ENCODE data around the gene DCAF8L2.
"Not testable (repeated sequence)": the region's sequence is repeated elsewhere in the genome, so short reads cannot be mapped to it uniquely, and the experiment has no call there.

Gene DCAF8L2

DNA sequence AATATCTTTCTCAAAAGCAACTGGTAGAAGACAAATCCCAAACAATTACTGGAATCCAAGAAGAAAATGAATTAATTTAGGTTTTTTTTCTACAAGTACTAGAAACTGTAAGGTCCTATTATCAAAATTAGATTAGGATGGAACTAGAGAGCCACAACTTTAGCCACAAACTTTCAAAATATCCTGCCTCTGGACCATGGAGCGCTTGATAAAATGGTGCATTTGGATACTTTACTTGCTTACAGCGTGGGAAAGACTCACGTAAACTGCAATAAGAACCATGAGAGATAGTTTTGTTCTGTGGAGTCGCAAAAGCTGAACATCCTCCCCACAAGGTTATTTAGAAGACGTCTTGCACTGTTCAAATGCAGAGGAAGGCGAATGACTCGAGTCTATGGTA is at the start of gene DCAF8L2:
DCAF8L2 (plus strand) TSS at position 301 of the 400 bp plus-strand sequence. CDS start 156,552 bp downstream, outside the sequence.
- DNase-seq (ENCODE audit: low read depth in 2 of 2): no peak

DNA sequence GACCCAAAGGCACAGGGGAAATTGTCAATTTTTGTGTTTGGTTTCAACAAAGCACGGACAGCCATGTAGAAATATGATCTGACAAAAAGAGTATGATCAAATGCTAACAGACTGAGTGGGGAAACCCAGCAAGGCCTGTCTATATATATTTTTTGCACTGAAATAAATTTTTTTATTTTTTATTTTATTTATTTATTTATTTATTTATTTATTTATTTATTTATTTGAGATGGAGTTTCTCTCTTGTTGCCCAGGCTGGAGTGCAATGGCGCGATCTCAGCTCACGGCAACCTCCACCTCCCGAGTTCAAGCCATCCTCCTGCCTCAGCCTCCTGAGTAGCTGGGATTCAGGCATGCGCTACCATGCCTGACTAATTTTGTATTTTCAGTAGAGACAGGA is 49.0 kb upstream of the DCAF8L2 start:
- not testable (repeated sequence) for DNase-seq (ENCODE audit: low read depth in 2 of 2)

DNA sequence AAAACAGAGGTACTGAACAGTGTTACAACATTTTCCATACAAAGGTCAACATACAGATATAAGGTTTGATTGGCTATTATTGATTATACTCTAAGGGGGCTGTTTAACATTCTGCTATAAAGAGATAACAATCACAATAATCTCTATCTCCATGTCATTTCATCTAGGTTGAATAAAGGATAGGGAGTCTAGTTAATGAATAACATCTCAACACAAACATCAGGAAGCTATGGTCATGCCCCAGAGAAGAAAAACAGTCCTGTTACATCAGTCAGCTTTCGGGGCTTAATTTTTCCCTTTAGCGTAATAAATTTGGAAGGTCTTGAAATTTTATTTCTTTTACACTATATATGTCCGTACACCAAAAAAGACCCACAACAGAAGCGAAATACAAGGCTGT is 41.5 kb upstream of the DCAF8L2 start:
- no peak for DNase-seq (ENCODE audit: low read depth in 2 of 2)

DNA sequence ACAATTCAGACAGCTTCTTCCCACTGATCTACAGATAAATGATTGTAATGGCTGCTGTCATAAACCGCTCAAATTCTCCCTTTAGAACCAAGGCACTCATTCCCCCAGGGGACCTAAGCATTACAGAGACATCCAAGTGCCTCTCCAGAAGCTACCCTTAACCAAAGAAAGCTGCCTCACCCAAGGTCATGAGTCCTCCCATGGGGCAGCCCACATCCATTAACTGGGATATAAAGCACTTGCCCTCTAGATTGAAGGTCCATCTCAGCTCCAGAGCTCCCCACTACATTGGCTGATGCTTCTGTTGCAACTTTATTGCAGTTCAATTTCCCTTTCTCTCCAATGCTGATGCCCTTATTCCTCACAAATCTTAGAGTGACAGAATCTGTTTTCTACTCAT is 40.5 kb upstream of the DCAF8L2 start:
- DNase-seq (ENCODE audit: low read depth in 2 of 2): no peak

DNA sequence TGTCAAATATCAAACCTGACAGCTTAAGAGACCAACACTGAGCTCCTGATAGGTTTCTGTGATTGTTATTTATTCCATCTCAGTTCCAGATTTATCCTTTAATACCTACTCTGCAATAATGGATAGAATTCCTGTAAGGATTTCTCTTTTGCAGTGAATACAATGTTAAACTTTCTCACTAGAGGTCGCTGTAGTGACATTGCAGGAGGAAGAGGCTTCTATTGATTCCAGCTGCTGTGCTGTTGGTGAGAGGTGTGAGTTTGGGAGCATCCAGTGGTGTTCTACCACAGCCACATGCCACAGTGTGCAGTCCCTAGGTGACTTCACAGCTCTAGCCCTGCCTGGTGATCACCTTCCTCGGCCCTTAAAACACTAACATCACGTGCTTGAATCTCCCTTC is 34.6 kb upstream of the DCAF8L2 start:
- no peak for DNase-seq (ENCODE audit: low read depth in 2 of 2)

DNA sequence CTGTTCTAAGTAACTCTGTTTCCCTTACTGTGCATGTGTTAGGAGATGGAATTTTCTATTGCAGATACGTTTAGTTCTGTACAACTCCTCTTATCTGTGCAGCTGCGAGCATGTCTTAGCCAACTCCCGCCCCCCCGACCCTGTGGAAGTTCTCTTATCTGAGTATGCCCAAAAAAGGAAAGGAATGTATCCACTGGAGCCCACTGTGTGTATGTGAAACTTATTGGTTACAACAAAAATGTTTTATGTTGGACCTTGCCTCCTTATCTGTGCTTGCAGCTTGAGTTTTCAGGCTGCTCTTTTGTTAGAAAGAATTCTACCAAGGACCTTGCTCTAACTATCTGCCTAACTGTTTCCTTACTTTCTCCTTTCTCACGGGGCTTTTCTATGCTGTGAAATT is 24.2 kb upstream of the DCAF8L2 start:
- DNase-seq (ENCODE audit: low read depth in 2 of 2): no peak

DNA sequence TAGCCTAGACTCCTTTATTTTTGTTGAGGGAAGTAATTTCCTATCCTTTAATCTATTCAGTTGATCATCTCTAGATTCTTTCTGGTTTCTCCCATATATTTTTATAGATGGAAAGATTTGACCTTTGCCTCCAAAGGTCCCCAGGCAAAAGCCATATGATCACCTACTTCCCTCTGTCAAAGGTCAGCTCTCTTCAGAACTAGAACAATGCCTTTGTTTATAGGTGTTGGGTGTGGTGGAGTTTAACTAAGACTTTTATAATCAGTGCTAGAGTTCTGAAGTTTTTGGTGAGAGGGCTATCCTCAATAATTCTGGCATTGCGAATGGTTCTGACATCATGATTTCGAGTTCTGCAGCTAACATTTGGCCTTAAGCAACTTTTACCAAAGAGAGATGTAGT is 19.0 kb upstream of the DCAF8L2 start:
- DNase-seq (ENCODE audit: low read depth in 2 of 2): no peak

DNA sequence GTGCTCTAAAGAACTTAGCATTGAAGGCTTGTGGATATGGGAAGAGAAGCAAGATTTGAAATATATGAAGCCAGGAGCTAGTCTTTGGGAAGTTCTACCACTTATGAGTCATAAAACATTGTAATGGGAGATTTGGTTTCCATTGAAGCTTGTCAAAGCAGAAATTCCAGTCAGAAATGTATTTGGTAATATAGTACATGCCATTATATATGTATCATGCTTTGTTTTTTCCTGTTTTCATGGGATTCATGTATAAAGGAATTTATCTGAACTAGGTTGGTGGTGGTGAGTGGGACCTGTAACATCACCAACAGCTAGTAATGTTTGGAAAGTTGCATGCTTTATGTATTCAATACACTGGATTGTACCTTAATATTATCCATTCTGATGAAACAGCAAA is 14.6 kb upstream of the DCAF8L2 start:
- no peak for DNase-seq (ENCODE audit: low read depth in 2 of 2)

DNA sequence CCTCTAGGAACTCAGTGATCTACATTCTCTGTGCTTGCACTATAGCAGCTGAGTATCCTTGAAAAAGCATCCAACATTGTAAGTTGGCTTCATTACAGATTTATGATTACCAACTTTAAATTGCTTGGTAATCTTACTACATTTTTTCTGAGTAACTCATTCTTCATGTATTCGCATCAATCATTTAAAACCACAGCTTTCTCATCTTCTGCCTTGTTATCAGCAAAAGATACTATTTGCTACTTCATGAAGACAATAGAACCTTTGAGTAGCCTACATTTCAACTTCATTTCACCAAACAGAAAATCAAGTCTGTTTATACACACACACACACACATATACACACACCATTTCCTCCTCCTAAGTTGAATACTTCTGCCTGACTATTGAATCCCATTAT is 6.2 kb upstream of the DCAF8L2 start:
- DNase-seq (ENCODE audit: low read depth in 2 of 2): no peak

DNA sequence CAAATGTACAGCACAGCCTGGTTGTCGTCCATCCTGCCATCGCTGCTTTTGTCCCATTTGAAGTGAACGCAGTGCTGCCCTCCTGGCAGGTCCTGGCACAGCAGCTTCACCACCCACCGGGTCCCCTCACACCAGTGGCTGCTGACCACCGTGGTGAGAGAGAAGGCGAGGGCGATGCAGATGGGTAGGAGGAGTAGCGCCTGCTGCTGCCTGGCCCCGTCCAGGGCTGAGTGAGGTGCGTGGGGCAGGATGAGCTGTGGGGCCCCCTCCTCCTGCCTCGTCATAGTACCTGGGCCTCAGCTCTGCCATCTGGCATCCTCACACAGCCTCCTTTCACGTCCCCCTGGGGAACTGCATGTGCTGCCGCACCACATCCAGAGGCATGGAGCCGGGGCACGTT is 1.8 kb downstream of the DCAF8L2 start:
- DNase-seq (ENCODE audit: low read depth in 2 of 2): no peak

DNA sequence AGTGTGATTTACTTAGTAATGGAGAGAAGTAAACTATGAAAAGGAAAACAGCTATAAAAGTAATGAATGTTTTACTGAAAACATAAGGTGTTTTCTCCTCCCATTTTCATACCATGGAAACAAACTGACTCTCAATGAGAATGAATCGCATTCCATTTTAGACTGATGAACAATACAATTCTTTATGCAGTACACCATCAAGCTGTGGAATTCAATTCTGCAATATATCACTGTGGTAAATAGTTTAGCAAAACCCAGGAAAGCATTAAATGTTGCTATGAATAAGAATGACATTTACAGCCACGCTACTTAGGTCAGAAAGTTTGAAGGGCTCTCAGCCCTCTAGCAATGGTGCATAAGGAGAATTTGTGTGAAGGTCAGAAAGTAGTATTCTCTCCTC is 7.4 kb downstream of the DCAF8L2 start:
- DNase-seq (ENCODE audit: low read depth in 2 of 2): no peak

DNA sequence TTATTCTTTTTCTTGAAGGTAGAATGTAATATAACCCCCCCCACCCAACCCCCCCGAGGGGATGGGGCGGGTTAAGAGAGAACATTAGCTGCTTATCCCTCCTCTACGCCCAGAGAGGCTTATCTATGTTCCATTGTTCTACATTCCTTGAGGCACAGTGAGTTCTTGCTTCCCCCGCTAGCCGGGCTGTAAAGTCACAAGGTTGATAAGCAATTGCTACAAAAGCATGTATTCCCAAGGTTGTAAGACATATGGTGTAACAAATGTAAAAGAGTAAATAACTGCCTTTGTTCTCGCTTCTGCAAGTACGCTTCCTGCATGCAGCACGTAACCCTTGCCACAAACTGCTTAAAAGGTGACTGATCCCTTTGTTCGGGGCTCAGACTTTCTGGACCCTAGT is 8.2 kb downstream of the DCAF8L2 start:
- no peak for DNase-seq (ENCODE audit: low read depth in 2 of 2)

DNA sequence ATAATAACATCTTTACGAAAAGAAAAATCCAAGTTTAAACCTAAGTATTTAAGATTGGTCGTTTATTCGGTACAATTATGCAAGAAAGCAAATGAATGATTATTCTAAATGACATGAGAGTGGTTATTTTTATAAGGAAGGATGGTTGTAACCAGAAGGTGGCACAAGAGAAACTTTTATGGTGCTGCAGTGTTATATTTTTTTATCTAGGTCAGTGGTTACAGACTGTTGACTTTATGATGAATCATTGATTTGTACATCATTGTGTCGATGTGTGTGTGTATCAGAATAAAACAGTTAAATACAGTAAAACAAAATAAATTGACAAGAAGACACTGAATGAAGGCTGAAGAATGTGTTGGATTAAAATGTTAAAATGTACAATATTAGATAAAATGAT is 9.8 kb downstream of the DCAF8L2 start:
- no peak for DNase-seq (ENCODE audit: low read depth in 2 of 2)

DNA sequence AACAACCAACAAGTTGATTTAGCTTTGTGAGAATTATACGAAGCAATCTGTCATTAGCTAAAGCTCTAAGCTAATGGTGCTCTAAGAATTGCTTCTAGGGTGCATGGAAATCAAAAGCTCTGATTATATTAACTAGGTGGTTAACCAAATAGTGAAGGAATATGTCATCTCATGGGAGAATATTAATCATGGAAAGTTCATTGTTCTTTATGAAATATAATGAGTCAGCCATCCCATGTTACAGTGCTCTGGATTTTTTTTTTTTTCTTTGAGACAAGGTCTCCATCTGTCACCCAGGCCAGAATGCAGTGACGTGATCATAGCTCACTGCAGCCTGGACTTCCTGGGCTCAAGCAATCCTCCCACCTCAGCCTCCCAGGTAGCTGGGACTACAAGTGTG is 10.5 kb downstream of the DCAF8L2 start:
- no peak for DNase-seq (ENCODE audit: low read depth in 2 of 2)

DNA sequence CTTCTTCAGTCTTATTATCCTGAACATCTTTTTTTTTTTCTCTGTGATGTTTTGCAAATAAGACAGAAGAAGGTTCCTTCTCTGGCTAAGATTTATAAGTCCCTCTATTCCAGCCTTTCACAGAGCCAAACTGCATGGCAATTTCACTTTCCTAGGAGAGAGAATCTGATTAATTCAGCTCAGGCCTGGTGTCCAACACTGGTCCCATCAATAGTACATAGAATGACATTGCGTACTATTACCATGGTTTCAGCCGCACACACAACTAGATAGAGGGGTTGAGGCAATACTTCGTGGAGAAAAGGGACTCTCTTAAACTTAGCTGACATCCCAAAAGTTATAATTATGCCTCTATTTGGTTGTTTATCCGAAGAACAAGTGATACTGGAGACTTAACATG is 18.5 kb downstream of the DCAF8L2 start:
- no peak for DNase-seq (ENCODE audit: low read depth in 2 of 2)

DNA sequence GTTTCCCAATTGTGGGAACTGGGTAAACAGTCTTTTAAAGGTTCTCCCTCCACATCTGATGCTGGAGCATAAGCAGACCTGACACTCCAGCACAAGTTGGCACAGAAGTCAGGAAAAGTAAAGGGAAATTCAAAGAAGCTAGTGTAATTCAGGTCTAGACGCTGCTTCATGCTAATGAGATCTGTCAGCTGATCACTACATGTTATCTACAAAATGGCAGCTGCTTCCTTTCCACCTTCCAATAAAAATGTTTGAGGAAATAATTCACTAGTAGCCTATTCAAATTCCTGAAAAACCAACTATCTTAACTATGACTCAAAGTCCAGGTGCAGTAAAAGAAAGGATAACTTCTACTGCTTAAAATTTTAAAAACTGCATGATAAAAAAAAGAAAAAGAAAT is 29.3 kb downstream of the DCAF8L2 start:
- DNase-seq (ENCODE audit: low read depth in 2 of 2): no peak

DNA sequence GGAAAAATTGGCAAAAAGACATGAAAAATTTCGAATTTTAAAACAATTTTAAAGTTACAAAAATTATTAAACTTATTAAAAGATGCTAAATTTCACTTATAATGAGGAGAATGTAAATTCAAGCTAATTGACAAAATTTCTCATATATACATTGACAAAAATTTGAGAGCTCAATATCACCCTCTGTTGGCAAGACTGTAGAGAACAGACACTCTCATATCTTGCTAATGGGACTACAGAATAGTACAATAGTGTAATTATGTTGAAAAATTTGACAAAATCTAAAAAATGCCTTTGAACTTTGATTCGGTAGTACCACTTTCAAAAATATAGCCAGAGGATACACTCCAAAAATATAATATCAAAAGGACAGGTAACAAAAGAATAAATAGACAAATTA is 29.8 kb downstream of the DCAF8L2 start:
- no peak for DNase-seq (ENCODE audit: low read depth in 2 of 2)

DNA sequence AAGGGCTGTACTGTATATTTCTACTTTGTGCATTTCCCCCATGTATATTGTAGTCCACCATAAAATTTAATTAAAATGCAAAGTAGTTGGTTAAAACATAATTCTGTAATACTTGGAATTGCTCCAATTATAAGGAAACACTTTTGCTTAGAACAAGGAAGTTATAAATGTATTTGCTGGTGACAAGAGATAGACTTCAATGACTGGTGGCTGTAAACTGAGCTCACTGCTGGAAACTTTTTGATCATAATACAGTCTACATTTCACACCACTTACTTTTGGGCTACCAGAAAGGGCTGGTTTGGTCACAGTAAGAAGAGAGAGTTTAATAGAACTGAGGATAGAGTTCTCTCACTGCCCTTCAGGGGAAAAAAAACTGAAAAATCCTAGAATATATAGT is 32.7 kb downstream of the DCAF8L2 start:
- no peak for DNase-seq (ENCODE audit: low read depth in 2 of 2)

DNA sequence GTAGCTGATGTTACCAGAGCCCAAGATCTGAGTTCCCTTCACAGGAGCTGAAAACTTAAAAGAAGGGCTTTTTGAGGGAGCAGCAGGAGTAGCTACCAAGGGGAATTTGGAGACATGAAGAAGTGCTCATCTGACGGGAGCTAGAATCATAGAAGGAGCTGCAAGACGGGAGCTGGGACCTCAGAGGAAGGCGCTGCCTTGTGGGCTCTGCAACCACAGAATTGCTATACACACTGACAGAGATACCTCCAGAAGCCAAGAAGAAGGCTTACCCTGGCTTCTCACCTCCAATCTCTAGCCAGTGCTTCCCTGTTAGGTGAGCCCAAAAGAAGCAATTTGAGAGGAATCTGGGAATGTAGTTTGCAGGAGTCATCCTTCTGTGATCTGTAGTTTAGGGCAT is 35.9 kb downstream of the DCAF8L2 start:
- no peak for DNase-seq (ENCODE audit: low read depth in 2 of 2)

DNA sequence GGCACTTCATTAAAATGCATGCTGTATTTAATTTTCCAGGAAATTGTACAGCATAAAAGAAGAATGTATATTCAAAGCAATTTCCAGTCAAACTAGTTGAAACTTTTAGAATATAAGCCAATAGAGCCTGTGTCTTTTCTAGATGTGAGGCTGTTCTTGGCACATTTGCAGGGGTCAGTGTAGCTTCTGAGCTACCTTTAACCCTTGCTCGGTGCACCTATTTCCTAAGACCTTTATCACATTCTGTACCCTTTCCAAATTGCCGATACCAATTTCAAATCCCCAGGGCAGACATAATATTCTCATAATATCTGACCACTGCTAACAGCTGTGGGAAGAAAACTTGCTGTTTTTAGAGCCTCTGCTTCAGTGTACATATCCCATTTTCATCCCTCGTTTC is 43.2 kb downstream of the DCAF8L2 start:
- DNase-seq (ENCODE audit: low read depth in 2 of 2): no peak

DNA sequence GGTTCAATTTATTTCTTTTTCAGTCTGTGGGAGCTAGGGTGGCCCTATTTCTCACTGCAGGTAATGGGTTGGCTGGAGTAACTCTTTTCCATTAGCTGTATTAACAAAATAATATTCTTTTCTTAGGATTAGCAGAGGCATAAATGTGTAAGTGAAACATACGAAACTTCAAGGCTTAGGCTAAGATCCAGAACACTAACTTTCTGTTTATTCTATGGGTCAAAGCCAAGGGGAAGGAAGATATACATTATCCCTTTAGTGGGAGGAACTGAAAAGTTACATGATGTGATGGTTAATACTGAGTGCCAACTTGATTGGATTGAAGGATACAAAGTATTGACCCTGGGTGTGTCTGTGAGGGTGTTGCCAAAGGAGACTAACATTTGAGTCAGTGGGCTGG is 66.4 kb downstream of the DCAF8L2 start:
- no peak for DNase-seq (ENCODE audit: low read depth in 2 of 2)

DNA sequence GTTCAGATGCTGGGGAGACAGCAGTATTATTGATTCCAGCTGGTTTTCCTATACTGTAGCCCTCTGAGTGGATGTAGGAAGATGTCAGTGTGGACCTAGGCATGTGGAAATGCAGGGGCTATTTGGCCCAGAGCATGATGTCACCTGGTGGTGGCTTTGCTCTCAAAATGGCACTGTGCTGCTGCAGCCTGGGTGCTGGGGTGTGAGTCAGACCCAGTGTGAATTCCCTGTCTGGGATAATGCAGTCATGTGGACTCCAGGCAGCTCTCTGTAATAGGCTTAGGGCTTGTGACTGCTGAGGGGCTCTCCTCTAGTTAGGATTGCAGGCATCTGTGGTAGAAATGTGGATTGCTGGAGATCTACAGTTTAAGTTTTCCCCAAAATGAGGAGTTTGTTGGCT is 70.7 kb downstream of the DCAF8L2 start:
- no peak for DNase-seq (ENCODE audit: low read depth in 2 of 2)

DNA sequence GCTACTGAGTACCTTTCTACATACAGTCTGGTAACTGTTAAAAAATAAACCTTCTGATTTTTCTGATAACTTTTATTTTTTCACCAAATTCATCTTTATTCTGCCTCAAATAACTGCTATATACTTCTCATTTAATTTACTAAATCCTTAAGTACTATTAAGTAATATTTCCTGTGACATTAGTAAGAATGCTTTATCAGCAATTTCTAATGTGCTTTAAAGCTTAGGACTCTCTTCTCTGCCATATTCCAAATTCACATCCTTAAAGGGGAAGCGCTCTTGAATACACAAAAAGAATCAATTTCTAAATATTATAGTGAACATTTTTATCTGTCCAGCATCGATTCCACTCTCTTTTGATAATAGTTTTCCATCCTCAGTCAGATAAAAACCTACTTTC is 81.1 kb downstream of the DCAF8L2 start:
- DNase-seq (ENCODE audit: low read depth in 2 of 2): no peak

DNA sequence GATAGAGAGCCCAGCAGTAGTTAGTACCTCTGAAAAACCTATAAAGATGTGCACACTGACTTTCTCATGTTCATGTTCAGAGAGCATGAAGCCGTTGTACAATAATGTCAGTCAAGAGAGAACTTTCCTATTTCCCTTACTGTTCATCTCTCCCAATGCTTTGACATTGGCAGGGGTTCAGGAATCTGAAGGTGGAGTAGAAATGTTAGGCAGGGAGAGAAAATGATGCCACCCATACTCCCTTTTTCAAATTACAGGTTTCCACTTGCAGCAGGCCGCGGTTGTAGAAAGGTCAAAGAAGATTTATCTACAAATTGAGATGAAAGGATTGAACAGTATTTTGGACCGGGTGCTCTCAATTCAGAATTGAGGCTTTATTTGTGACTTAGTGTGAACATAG is 84.3 kb downstream of the DCAF8L2 start:
- no peak for DNase-seq (ENCODE audit: low read depth in 2 of 2)

DNA sequence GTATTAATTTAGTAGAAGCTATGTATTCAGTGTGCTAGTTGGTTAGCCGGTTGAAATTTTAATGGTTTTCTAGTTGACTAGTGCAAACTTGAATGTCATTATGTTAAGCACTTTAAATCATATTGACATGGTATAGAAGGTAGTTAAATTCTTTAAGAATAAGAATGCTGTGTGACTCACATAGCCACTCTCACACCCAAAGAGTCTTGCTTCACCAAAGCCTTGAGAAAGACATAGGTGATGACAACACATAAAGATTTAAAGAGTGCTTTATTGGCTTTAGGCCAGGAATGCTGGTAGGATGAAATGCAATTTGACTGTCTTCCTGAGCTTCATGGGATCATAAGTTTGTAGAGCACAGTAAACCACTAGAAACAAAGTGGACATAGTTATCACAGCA is 85.3 kb downstream of the DCAF8L2 start:
- DNase-seq (ENCODE audit: low read depth in 2 of 2): no peak

Data from activated CD8-positive, alpha-beta memory T cell treated with anti-CD3 and anti-CD28 coated beads for 4 hours (primary cell).